ENCODE data around the gene ARHGEF10L.

DNA sequence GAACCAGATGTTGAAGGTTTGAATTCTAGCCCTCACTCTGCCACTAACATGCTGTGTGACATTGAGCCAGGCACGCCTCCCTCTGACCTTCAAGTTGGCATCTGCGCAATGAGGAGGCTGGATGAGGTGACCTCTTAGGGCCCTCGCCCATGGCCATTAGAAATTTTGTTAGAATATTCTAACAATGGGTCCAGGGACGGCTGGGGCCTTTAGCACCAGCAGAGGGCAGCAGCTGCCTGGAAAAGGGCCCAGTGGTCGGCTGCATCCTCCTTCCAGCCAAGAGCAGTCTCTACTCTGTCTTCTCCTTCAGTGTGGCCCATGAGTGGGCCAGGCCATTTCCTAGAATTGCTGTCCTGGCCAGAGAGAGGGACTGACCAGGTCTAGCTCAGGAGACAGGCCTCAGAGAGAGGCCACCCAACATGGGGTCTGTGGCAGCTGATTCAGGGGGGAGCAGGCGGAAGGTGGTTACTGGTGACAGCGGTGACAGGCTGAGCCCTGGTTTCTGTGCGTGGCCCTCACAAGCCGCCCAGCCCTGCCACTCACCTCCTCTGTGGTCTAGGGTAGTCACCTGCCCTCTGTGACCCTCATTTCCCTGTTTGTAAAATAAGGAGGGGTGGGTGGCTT is 114.3 kb downstream of the ARHGEF10L start:
- TF ChIP-seq, protein P1, sequence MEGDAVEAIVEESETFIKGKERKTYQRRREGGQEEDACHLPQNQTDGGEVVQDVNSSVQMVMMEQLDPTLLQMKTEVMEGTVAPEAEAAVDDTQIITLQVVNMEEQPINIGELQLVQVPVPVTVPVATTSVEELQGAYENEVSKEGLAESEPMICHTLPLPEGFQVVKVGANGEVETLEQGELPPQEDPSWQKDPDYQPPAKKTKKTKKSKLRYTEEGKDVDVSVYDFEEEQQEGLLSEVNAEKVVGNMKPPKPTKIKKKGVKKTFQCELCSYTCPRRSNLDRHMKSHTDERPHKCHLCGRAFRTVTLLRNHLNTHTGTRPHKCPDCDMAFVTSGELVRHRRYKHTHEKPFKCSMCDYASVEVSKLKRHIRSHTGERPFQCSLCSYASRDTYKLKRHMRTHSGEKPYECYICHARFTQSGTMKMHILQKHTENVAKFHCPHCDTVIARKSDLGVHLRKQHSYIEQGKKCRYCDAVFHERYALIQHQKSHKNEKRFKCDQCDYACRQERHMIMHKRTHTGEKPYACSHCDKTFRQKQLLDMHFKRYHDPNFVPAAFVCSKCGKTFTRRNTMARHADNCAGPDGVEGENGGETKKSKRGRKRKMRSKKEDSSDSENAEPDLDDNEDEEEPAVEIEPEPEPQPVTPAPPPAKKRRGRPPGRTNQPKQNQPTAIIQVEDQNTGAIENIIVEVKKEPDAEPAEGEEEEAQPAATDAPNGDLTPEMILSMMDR (IDR thresholded peaks at IDR 0.05; ENCODE audit: insufficient read depth, low read length, poor library complexity, severe bottlenecking) = peak; percentile 54
- TF ChIP-seq EZH2phosphoT487 (conservative IDR thresholded peaks at IDR 0.05; ENCODE audit: low read length) = no peak
